GM23338 (cell line): ENCODE results near the gene NHS.

ENCODE experiments used
- EZH2 ChIP-seq: fragments of 200-600 bp; sonication (generic); IDR thresholded peaks from one replicate; pipeline ENCODE4 v1.8.0; 2017; ENCODE audit warnings: antibody characterized with exemption, mild to moderate bottlenecking, low read depth; ENCODE audit not compliant: unreplicated experiment
- EZH2phosphoT487 ChIP-seq: fragments of 200-600 bp; sonication (generic); IDR thresholded peaks from one replicate; pipeline ENCODE4 v1.8.1; 2018; ENCODE audit warnings: antibody characterized with exemption; ENCODE audit not compliant: unreplicated experiment
- POLR2AphosphoS5 ChIP-seq: IDR thresholded peaks from 2 replicates; pipeline ENCODE4 v1.6.1; 2016; ENCODE audit warnings: antibody characterized with exemption, low read depth
- STAT1 ChIP-seq: IDR thresholded peaks from one replicate; pipeline ENCODE4 v1.6.1; 2016; ENCODE audit warnings: antibody characterized with exemption; ENCODE audit not compliant: unreplicated experiment
- TF ChIP-seq, protein P1 (sequence below), 2 experiments: fragments of 200-600 bp in 1 of 2; sonication (generic) in 1 of 2; conservative IDR thresholded peaks; 2 replicates each; pipeline versions ENCODE4 v1.5.1 to v1.6.1; 2016 to 2017; ENCODE audit warnings: antibody characterized with exemption in 2 of 2, low read depth in 2 of 2, mild to moderate bottlenecking in 2 of 2, moderate library complexity in 1 of 2
- TF ChIP-seq, protein P2 (sequence below): IDR thresholded peaks from one replicate; pipeline ENCODE4 v1.6.1; 2018; ENCODE audit warnings: antibody characterized with exemption; ENCODE audit not compliant: unreplicated experiment

DNA sequence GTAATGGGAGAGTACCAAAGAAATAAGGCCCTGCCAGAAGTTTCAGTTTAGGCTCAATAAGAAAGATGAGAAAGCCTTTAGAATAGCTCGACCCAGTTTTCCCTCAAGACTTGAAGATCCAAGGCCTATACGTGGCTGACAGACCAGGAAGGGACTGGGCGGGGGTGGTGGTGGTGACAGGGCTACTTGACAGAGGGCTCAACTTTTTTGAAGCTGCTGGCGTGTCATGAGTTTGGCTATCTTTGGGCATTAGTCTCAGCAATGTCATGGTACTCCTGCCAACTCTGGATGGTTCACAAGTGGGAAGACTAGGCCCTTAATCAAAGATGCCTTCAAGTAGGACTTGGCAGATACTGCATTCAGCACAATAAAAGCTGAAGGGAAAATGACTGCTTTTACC, 262.2 kb downstream of the NHS start:
- TF ChIP-seq EZH2: no peak
- TF ChIP-seq, protein P1, sequence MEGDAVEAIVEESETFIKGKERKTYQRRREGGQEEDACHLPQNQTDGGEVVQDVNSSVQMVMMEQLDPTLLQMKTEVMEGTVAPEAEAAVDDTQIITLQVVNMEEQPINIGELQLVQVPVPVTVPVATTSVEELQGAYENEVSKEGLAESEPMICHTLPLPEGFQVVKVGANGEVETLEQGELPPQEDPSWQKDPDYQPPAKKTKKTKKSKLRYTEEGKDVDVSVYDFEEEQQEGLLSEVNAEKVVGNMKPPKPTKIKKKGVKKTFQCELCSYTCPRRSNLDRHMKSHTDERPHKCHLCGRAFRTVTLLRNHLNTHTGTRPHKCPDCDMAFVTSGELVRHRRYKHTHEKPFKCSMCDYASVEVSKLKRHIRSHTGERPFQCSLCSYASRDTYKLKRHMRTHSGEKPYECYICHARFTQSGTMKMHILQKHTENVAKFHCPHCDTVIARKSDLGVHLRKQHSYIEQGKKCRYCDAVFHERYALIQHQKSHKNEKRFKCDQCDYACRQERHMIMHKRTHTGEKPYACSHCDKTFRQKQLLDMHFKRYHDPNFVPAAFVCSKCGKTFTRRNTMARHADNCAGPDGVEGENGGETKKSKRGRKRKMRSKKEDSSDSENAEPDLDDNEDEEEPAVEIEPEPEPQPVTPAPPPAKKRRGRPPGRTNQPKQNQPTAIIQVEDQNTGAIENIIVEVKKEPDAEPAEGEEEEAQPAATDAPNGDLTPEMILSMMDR (conservative IDR thresholded peaks at IDR 0.05; ENCODE audit: low read depth in 2 of 2): no peak
- no peak for TF ChIP-seq EZH2phosphoT487
- no peak for TF ChIP-seq POLR2AphosphoS5
- TF ChIP-seq, protein P2, sequence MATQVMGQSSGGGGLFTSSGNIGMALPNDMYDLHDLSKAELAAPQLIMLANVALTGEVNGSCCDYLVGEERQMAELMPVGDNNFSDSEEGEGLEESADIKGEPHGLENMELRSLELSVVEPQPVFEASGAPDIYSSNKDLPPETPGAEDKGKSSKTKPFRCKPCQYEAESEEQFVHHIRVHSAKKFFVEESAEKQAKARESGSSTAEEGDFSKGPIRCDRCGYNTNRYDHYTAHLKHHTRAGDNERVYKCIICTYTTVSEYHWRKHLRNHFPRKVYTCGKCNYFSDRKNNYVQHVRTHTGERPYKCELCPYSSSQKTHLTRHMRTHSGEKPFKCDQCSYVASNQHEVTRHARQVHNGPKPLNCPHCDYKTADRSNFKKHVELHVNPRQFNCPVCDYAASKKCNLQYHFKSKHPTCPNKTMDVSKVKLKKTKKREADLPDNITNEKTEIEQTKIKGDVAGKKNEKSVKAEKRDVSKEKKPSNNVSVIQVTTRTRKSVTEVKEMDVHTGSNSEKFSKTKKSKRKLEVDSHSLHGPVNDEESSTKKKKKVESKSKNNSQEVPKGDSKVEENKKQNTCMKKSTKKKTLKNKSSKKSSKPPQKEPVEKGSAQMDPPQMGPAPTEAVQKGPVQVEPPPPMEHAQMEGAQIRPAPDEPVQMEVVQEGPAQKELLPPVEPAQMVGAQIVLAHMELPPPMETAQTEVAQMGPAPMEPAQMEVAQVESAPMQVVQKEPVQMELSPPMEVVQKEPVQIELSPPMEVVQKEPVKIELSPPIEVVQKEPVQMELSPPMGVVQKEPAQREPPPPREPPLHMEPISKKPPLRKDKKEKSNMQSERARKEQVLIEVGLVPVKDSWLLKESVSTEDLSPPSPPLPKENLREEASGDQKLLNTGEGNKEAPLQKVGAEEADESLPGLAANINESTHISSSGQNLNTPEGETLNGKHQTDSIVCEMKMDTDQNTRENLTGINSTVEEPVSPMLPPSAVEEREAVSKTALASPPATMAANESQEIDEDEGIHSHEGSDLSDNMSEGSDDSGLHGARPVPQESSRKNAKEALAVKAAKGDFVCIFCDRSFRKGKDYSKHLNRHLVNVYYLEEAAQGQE: no peak
- no peak for TF ChIP-seq STAT1
